Measurements from ENCODE around the gene WDR33.
"Not testable (repeated sequence)": the region's sequence is repeated elsewhere in the genome, so short reads cannot be mapped to it uniquely, and the experiment has no call there.

WDR33 gene

GRCh38 chr2:127810619-127811396, at the start of gene WDR33:
WDR33 (minus strand) TSS chr2:127811171; CDS start chr2:127770981, 40,190 bp downstream.
- peak; percentile 93 for DNase-seq

DNA sequence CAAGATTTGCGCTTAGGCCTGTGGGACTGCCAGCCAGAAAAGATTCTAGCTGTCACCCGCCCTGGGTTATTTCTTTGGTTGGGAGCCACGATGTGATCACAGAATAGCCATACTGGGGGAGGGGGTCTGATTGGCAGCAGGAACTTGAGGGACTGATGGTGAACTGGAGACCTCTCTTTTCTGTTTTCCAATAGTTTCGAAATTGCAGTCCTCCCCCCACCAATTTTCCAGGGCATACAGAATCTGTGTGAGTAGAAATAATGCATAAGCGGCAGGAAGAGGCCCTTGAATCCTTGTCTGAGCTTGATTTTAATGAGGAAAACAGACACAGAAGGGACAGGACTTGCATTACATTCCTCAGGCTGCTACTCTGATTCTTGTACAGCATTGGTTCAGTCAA, 49.2 kb upstream of the WDR33 start:
- no peak for DNase-seq

- DNase-seq = no peak
Observed at GRCh38 chr2:127859712-127860085, 48.7 kb upstream of the WDR33 start.

DNA sequence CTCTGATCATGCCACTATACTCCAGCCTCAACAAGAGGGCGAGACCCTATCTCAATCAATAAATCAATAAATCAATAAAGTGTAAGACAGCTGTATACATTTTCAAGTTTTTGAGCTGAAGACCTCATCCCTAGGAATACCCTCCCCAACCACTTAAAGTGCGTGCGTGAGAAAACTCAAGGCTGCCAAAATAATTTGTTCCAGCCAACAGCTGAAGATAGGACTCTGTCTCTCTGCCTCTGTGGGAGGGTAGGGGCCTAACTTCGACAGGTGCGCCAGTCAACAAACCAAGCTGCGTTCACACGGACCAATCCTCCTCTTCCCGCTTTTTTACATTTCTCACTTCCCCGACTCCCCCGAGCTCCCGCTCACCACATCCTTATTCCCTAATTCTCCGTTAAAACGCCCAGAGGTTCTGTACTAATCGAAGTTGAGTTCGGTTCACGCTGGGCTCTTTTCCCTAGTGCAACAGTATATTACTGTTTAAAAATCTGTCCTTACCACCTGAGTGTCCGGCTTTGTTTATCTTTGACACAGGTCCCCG, 46.4 kb upstream of the WDR33 start:
- DNase-seq = no peak

GRCh38 chr2:127853671-127854070, 42.7 kb upstream of the WDR33 start:
- no peak for DNase-seq

DNA sequence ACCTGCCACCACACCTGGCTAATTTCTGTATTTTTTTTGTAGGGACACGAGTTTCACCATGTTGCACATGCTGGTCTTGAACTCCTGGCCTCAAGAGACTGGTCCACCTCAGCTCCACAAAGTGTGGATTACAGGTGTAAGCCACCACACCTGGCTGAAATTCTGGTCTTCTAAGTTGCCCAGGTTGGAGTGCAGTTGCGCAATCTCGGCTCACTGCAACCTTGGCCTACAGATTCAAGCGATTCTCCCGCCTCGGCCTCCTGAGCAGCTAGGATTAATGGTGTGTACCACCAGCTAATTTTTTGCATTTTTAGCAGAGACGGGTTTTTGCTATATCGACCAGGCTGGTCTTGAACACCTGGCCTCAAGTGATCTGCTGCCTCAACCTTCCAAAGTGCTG, 41.4 kb upstream of the WDR33 start:
- no peak for DNase-seq

DNA sequence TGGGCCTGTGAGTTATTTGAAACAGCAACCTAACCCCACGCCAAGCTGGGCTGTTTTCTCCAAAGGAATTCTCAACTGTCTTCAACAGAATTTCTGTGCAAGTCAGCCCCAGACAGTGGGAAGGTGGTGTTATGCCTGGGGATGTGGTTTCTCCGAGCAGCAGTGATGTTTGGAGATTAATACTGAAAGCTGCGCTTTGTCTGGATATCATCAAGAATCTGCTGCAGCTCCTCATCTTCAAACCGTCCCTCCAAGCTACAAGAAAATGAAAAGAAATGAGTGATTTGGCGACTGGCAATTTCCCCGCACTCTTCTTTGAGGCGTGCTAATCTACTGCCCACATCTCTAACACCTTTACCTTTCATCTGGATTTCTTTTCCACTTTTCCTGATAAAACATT, 37.0 kb upstream of the WDR33 start:
- DNase-seq = no peak

DNA sequence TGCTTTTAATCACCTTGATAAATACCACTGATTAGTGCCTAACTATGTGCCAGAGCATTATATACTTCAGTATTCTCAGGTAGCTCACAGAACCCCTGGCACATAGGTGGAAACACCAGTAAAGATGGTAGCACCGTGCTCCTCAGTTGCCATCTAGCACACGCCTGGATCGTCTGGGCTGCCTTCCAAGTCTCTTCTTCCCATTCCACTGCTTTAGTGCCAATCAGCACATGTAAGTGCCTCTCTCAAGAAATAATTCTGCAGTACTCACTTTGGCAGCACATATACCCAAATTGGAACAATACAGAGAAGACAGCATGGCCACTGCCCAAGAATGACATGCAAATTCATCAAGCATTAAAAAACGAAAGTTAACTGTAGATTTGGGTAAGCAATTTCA, 34.0 kb upstream of the WDR33 start:
- no peak for DNase-seq

DNA sequence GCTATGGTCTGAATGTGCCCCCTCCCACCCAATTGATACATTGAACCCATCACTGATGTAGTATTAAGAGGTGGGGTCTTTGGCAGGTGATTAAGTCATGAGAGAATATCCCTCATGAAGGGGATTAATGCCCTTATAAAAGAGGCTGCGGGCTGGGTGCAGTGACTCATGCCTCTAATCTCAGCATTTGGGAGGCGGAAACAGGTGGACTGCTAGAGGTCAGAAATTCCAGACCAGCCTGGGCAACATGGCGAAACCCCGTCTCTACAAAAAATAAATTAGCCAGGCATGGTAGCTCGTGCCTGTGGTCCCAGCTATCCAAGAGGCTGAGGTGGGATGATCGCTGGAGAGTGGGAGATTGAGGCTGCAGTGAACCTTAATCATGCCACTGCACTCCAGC, 32.7 kb upstream of the WDR33 start:
- no peak for DNase-seq

DNA sequence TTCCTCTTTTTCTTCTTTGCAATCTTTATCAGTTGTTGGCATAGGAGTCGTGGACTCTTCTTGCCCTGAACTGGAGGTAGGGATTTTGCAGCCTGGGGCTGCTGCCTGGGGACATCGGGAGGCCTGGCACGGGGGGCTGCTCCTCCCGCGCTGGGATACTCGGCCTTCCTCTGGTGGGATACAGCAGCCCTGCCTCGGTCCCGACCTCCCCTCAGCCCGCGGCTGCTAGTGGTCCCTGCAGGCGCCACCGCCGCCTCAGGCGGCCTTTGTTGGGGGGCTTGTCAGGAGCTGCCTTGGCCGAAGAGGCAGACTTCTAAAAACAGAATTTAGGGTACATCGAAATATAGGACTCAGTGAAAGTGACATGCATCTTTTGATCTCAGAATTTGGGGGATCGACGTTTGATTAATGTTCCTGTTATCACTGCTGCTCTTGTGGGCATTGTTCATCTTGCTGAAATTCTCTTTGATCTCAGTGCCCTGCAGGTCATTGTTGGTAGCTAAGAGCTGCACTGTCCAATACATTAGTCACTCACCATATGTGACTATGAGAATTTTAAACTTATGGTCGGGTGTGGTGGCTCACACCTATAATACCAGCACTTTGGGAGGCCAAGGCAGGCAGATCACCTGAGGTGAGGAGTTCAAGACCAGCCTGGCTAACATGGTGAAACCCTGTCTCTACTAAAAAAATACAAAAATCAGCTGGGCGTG, 30.7 kb upstream of the WDR33 start:
- DNase-seq = no peak

DNA sequence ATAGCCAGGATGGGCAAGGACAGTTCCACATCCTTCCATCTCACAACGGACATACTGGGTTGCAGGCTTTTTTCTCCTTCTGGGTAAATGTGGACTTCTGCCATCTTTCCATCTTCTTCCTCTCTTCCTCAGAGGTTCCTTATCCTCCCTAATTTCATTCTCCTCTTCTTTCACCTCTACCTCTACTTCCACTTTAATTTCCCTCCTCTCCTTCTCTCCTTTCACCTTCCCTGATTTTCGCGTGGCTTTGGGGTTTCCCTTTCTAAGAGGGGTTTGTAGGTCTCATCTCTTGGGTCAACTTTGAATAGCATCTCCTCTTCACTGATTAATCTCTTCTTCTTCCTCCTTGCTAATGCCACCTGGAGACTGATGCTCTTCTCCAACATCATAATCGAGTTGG, 29.9 kb upstream of the WDR33 start:
- no peak for DNase-seq

- DNase-seq = no peak
Observed at GRCh38 chr2:127834951-127835350, 24.0 kb upstream of the WDR33 start.

DNA sequence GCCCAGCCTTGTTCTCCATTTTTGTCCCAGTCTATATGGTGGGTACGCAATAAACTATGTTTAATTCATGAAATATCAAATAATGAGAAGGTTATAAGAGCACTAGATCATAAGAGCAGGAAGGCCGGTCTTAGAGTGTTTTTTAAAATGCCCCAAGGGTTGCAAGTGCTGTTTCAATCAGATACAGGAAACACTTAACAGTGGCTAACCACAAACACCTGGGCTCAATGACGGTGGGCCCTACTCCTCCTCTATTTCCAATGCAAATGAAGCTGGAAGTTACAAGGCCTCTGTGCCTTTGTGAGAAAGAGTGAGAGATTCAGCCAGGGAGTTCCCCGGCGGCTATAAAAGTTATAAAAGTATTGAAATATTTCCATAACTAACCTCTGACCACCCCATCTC, 18.9 kb upstream of the WDR33 start:
- no peak for DNase-seq

- not testable (repeated sequence) for DNase-seq
Observed at GRCh38 chr2:127826708-127827107, 15.7 kb upstream of the WDR33 start.

DNA sequence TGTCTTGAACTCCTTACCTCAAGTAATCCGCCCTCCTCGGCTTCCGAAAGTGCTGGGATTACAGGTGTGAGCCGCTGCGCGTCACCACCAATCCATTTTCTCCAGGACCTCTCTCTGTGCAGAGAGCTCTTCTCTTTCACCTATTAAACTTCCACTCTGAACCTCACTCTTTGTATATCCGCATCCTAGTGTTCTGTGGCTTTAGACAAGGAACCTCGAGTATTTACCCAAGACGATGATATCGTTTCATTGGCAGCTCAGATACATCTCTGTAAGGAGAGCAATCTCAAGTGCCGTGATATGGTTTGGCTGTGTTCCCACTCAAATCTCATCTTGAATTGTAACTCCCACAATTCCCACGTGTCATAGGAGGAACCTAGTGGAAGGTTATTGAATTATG, 15.1 kb upstream of the WDR33 start:
- no peak for DNase-seq

GRCh38 chr2:127820080-127820668, 9.2 kb upstream of the WDR33 start:
- DNase-seq = no peak

- DNase-seq = no peak
Observed at GRCh38 chr2:127818794-127819425, 7.9 kb upstream of the WDR33 start.

GRCh38 chr2:127818241-127818640, 7.3 kb upstream of the WDR33 start:
- DNase-seq = no peak

GRCh38 chr2:127814677-127815076, 3.7 kb upstream of the WDR33 start:
- no peak for DNase-seq

DNA sequence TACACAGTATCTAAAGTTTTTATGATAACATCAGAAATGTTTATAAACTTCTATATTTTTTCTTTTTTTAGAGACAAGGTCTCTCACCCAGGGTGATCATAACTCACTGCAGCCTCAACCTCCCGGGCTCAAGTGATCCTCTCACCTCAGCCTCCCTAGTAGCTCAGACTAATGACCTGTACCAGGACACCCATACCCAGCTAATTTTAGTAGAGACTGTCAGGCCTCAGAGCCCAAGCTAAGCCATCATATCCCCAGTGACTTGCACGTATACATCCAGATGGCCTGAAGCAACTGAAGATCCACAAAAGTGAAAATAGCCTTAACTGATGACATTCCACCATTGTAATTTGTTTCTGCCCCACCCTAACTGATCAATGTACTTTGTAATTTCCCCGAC, 1.5 kb upstream of the WDR33 start:
- DNase-seq = not testable (repeated sequence)

DNA sequence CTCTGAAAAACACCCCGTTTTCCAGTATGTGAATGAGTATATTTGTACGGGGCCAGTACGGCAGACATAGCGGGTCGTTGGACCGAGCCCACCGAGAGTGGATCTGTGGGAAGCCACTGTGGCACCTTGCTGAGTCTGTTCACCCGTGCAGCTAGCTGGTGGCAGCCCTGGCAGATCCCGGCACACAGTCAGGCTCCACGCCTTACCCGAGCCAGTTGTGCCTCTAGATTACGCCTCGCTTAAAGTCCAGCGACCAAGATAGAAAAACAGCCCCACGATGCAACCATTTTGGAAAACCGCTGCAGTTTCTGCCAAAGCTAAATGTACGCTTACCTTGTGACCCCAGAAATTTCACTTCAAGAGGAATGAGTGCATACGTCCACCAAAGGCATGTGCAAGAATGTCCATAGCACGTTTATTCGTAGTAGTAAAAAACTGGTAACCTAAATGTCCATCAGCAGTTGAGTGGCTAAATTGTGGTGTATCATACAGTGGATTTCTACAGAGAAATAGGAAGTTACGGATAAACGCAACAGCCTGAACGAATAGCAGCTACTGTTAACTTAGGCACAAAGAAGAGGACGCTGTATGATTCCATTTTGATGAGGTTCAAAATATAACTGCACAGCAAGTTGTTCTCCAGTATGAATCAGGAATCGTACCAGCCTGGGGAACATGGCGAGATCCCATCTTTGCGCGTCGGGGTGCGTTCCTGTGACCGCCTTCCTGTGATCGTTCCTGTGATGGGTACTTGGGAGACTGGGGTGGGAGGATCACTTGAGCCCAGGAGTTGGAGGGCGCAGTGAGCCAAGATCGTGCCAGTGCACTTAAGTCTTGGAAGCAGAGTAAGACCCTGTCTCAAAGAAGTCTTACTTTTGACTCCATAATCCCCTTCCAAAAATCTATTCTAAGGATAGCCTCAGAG, 688 bp upstream of the WDR33 start:
- peak; percentile 41 for DNase-seq

DNA sequence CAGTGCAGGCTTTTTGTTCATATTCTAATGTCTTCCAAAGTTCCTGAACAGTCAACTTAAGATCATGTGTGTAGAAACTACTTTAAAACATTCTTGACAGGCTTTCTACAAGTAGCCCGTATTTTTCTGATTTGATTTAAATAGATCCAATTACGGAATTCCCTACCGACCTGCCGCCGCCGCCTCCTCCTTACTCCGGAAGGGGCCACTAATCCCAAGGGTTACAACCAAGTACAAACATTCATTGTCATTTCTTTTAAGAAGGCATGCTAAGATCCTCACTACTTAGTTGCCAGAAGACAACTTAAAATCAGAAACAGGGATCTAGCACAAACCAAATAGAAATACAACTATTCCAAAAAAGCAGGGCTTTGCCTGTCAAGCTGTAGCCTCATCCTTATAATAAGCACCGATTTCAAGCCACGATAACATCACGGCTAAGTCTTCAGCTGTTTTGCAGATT, 784 bp downstream of the WDR33 start:
- DNase-seq = no peak

Data from kidney glomerular epithelial cell (primary cell).